H9 (cell line): Measurements from ENCODE around the gene SLC22A13. TPM values are rescaled to one million over a fixed set of nuclear protein-coding genes. Genes with fewer than 3 reads are reported as not detected.

Experiments used
- DNase-seq: peaks from one replicate; pipeline ENCODE4 v3.0.0-alpha.2; 2017
- H2AFZ ChIP-seq: one replicate; pipeline ENCODE4 v1.6.1; 2013; ENCODE audit warnings: mild to moderate bottlenecking, low read length, control low read depth, moderate library complexity
- H2AK5ac ChIP-seq: 2 replicates; pipeline ENCODE4 v1.6.1; 2013; ENCODE audit warnings: low read length, control low read depth, mixed read lengths; ENCODE audit not compliant: insufficient read length
- H2BK120ac ChIP-seq: one replicate; pipeline ENCODE4 v1.6.1; 2013; ENCODE audit warnings: low read depth, mild to moderate bottlenecking, low read length, control low read depth, inconsistent platforms; ENCODE audit not compliant: poor library complexity, severe bottlenecking
- H2BK12ac ChIP-seq: 2 replicates; pipeline ENCODE4 v1.6.1; 2013; ENCODE audit warnings: low read length, control low read depth, mixed read lengths, low read depth; ENCODE audit not compliant: insufficient read length
- H2BK15ac ChIP-seq: 2 replicates; pipeline ENCODE4 v1.6.1; 2013; ENCODE audit warnings: low read depth, low read length, control low read depth
- H2BK20ac ChIP-seq: one replicate; pipeline ENCODE4 v1.6.1; 2013; ENCODE audit warnings: low read depth, mild to moderate bottlenecking, low read length, control low read depth, inconsistent platforms; ENCODE audit not compliant: poor library complexity, severe bottlenecking
- H2BK5ac ChIP-seq: 2 replicates; pipeline ENCODE4 v1.6.1; 2013; ENCODE audit warnings: low read length, control low read depth, mixed read lengths; ENCODE audit not compliant: insufficient read length
- H3K14ac ChIP-seq: 2 replicates; pipeline ENCODE4 v1.6.1; 2013; ENCODE audit warnings: low read length, control low read depth; ENCODE audit not compliant: insufficient read depth
- H3K18ac ChIP-seq: 2 replicates; pipeline ENCODE4 v1.6.1; 2013; ENCODE audit warnings: low read depth, mild to moderate bottlenecking, mixed read lengths, low read length, control low read depth; ENCODE audit not compliant: insufficient read length
- H3K23ac ChIP-seq: 2 replicates; pipeline ENCODE4 v1.6.1; 2013; ENCODE audit warnings: low read length, control low read depth, mixed read lengths, low read depth; ENCODE audit not compliant: insufficient read length
- H3K23me2 ChIP-seq: 2 replicates; pipeline ENCODE4 v1.6.1; 2013; ENCODE audit warnings: low read depth, mild to moderate bottlenecking, mixed read lengths, low read length, control low read depth; ENCODE audit not compliant: insufficient read length, poor library complexity, severe bottlenecking
- H3K27ac ChIP-seq: 2 replicates; pipeline ENCODE4 v1.5.1; 2013; ENCODE audit warnings: low read length, control low read depth, mixed read lengths, low read depth; ENCODE audit not compliant: insufficient read length
- H3K27me3 ChIP-seq: 2 replicates; pipeline ENCODE4 v1.6.1; 2013; ENCODE audit warnings: low read length, control low read depth, inconsistent platforms; ENCODE audit not compliant: insufficient read depth
- H3K4ac ChIP-seq: 2 replicates; pipeline ENCODE4 v1.6.1; 2013; ENCODE audit warnings: low read depth, mild to moderate bottlenecking, control low read depth, inconsistent platforms, low read length, moderate library complexity
- H3K4me1 ChIP-seq: 2 replicates; pipeline ENCODE4 v1.6.1; 2013; ENCODE audit warnings: low read length, control low read depth, inconsistent platforms; ENCODE audit not compliant: insufficient read depth
- H3K4me2 ChIP-seq: 2 replicates; pipeline ENCODE4 v1.6.1; 2013; ENCODE audit warnings: low read length, control low read depth, mixed read lengths; ENCODE audit not compliant: insufficient read length, insufficient read depth
- H3K56ac ChIP-seq: 2 replicates; pipeline ENCODE4 v1.6.1; 2013; ENCODE audit warnings: low read depth, mild to moderate bottlenecking, mixed read lengths, low read length, control low read depth; ENCODE audit not compliant: insufficient read length
- H3K79me1 ChIP-seq: 2 replicates; pipeline ENCODE4 v1.6.1; 2013; ENCODE audit warnings: low read depth, mild to moderate bottlenecking, moderate library complexity, low read length, control low read depth, inconsistent platforms; ENCODE audit not compliant: insufficient read depth, poor library complexity, severe bottlenecking
- H3K79me2 ChIP-seq: 2 replicates; pipeline ENCODE4 v1.6.1; 2013; ENCODE audit warnings: low read length, control low read depth, inconsistent platforms; ENCODE audit not compliant: insufficient read depth
- H3K9ac ChIP-seq: 2 replicates; pipeline ENCODE4 v1.6.1; 2013; ENCODE audit warnings: low read length, control low read depth, mixed read lengths; ENCODE audit not compliant: insufficient read length; ENCODE audit errors: extremely low read depth
- H3K9me3 ChIP-seq: one replicate; pipeline ENCODE4 v1.6.1; 2013; ENCODE audit warnings: low read depth, low read length, inconsistent platforms; ENCODE audit not compliant: control insufficient read depth
- H3T11ph ChIP-seq: one replicate; pipeline ENCODE4 v1.6.1; 2013; ENCODE audit warnings: mild to moderate bottlenecking, low read length, control low read depth, inconsistent platforms
- H4K20me1 ChIP-seq: one replicate; pipeline ENCODE4 v1.6.1; 2013; ENCODE audit not compliant: control insufficient read depth, insufficient read length, insufficient read depth
- H4K5ac ChIP-seq: 2 replicates; pipeline ENCODE4 v1.6.1; 2013; ENCODE audit warnings: low read depth, mild to moderate bottlenecking, mixed read lengths, low read length, control low read depth; ENCODE audit not compliant: insufficient read length
- H4K8ac ChIP-seq: replicated peaks from 2 replicates; pipeline ENCODE4 v1.6.1; 2013; ENCODE audit warnings: low read length, control low read depth, mixed read lengths, low read depth; ENCODE audit not compliant: insufficient read length
- H4K91ac ChIP-seq: 2 replicates; pipeline ENCODE4 v1.6.1; 2013; ENCODE audit warnings: low read depth, mild to moderate bottlenecking, moderate library complexity, mixed read lengths, low read length, control low read depth; ENCODE audit not compliant: insufficient read length
- H3K27ac Mint-ChIP-seq, 3 experiments: 2 replicates in 2 of 3; 3 replicates in 1 of 3; pipeline ENCODE4 v1.8.0; 2020 to 2021; ENCODE audit warnings: mixed read lengths in 3 of 3, mild to moderate bottlenecking in 1 of 3, moderate library complexity in 1 of 3
- H3K27me3 Mint-ChIP-seq: 2 replicates; pipeline ENCODE4 v1.8.0; 2021; ENCODE audit warnings: low read depth, mild to moderate bottlenecking, moderate library complexity, mixed read lengths
- H3K36me3 Mint-ChIP-seq, 3 experiments: 2 replicates in 2 of 3; 3 replicates in 1 of 3; pipeline ENCODE4 v1.8.0; 2020 to 2021; ENCODE audit warnings: low read depth in 3 of 3, mixed read lengths in 3 of 3; ENCODE audit not compliant: insufficient read depth in 1 of 3
- H3K4me1 Mint-ChIP-seq, 2 experiments: 2 replicates each; pipeline ENCODE4 v1.8.0; 2020; ENCODE audit warnings: mixed read lengths in 2 of 2
- H3K4me3 Mint-ChIP-seq, 2 experiments: 2 replicates in 1 of 2; 3 replicates in 1 of 2; pipeline ENCODE4 v1.8.0; 2020 to 2021; ENCODE audit warnings: mild to moderate bottlenecking in 2 of 2, mixed read lengths in 2 of 2, moderate library complexity in 1 of 2
- H3K9me3 Mint-ChIP-seq, 2 experiments: 2 replicates in 1 of 2; 3 replicates in 1 of 2; pipeline ENCODE4 v1.8.0; 2020; ENCODE audit warnings: mild to moderate bottlenecking in 2 of 2, mixed read lengths in 2 of 2, moderate library complexity in 1 of 2
- total RNA-seq: library from RNA; stranded (reverse); gene quantifications from 2 replicates; pipeline ENCODE4 v1.2.1, GENCODE V29; 2021
- TF ChIP-seq, protein P1 (sequence below): fragments of 200-600 bp; sonication (generic); conservative IDR thresholded peaks from 3 replicates; pipeline ENCODE4 v1.8.0; 2021; ENCODE audit warnings: antibody characterized with exemption, mild to moderate bottlenecking

SLC22A13 gene
- total RNA-seq, 1 experiment from 2014 or later, result not detected

DNA sequence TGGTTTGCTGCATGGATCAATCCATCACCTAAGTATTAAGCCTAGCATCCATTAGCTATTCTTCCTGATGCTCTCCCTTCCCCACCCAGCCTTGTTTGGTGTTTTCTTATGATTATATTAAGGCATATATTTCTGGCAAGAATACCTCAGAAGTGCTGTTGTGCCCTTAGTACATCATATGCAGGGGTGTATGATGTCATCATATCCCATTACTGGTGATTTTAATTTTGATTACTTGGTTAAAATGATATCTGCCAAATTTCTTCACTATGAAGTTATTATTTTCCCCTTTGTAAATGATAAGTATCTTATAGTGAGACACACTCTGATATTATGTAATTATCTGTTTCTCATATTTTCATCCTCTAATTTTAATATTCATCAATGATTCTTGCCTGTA is 31.9 kb downstream of the SLC22A13 start:
- TF ChIP-seq, protein P1, sequence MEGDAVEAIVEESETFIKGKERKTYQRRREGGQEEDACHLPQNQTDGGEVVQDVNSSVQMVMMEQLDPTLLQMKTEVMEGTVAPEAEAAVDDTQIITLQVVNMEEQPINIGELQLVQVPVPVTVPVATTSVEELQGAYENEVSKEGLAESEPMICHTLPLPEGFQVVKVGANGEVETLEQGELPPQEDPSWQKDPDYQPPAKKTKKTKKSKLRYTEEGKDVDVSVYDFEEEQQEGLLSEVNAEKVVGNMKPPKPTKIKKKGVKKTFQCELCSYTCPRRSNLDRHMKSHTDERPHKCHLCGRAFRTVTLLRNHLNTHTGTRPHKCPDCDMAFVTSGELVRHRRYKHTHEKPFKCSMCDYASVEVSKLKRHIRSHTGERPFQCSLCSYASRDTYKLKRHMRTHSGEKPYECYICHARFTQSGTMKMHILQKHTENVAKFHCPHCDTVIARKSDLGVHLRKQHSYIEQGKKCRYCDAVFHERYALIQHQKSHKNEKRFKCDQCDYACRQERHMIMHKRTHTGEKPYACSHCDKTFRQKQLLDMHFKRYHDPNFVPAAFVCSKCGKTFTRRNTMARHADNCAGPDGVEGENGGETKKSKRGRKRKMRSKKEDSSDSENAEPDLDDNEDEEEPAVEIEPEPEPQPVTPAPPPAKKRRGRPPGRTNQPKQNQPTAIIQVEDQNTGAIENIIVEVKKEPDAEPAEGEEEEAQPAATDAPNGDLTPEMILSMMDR, result no peak

More for the DNA sequence above, 31.9 kb downstream of the SLC22A13 start:
- Histone ChIP-seq H2BK12ac (no peak overlapping the region), H3K4me2 (no peak overlapping the region), H3K9ac (no peak overlapping the region), H3K18ac (no peak overlapping the region), H3K27me3 (no peaks in the 10 kb centered on the region), H4K5ac (no peak overlapping the region), H2BK120ac (no peak overlapping the region), H3K56ac (no peak overlapping the region), H2AK5ac (no peak overlapping the region), H2BK5ac (no peak overlapping the region), H3K4me1 (no peaks in the 10 kb centered on the region), H2BK20ac (no peak overlapping the region), H3K9me3 (no peaks in the 10 kb centered on the region), H2AFZ (no peak overlapping the region), H3K4ac (no peak overlapping the region), H2BK15ac (no peak overlapping the region), H4K20me1 (no peaks in the 10 kb centered on the region), H3K23ac (no peak overlapping the region), H3K27ac (no peak overlapping the region), H3K79me1 (no peaks in the 10 kb centered on the region), H4K91ac (no peak overlapping the region), H4K8ac (no peak overlapping the region), H3T11ph (no peak overlapping the region), H3K79me2 (no peaks in the 10 kb centered on the region), H3K14ac (no peak overlapping the region), H3K23me2 (no peaks in the 10 kb centered on the region)
- Mint-ChIP-seq H3K4me1 (peaks cover 0 to 3% of the 10 kb centered on the region in 2 experiments; a peak in 1 of 4 replicates), H3K36me3 (no peaks in the 10 kb centered on the region), H3K4me3 (no peak overlapping the region), H3K27ac (no peak overlapping the region), H3K9me3 (no peaks in the 10 kb centered on the region), H3K27me3 (no peaks in the 10 kb centered on the region; the same call in 1 of the 2 replicates)
- no peak for DNase-seq
